GM12892 (cell line): Measurements from ENCODE around the gene COL4A4.

Experiments used
- POLR2A ChIP-seq: IDR thresholded peaks from 2 replicates; pipeline ENCODE4 v1.6.1; 2011; ENCODE audit warnings: low read depth, low read length, control low read depth
- POLR2AphosphoS5 ChIP-seq: IDR thresholded peaks from 2 replicates; pipeline ENCODE4 v1.6.1; 2011; ENCODE audit warnings: low read depth, low read length, control low read depth

DNA sequence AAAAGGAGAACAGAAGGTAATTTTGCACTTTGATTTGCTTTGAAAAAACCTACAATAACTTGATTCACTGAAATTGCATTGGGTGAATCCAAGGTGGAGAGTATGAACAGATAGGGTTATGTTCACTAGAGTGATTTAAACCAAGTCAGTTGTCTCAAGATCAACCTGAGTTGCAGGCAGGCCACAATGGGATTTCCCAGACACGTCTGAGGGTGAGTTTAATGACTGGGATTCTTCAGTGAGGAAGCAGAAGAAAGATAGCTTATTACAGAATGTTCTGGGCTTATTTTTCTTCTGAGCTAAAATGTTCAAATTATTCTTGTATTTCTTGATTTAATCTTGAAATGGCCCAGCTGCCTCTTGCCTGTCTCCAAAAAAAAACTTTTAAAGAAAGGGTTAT is 20.1 kb downstream of the COL4A4 start:
- TF ChIP-seq POLR2A, result no peak
- no peak for TF ChIP-seq POLR2AphosphoS5
